Erythroblast (primary cell): ENCODE data around the gene ADCK1.

Source experiments
- DNase-seq, 2 experiments: peaks; one replicate each; lab custom pipeline; 2025; lab: John Stamatoyannopoulos, UW
- GATA1 ChIP-seq: IDR thresholded peaks from 2 replicates; pipeline ENCODE4 v1.6.1; 2011; ENCODE audit warnings: low read depth, mild to moderate bottlenecking, control low read depth, low read length, moderate library complexity
- POLR2A ChIP-seq: IDR thresholded peaks from 2 replicates; pipeline ENCODE4 v1.6.1; 2011; ENCODE audit warnings: mild to moderate bottlenecking, low read length

ADCK1 gene

GRCh38 chr14:77979666-77980351, 179.9 kb downstream of the ADCK1 start:
- no peak for TF ChIP-seq POLR2A
- TF ChIP-seq GATA1 = no peak
- peak; percentile 31 to 53 for DNase-seq

- DNase-seq = peak; percentile 9 to 32
These were observed 180.8 kb downstream of the ADCK1 start for GRCh38 chr14:77980475-77981321.

More at GRCh38 chr14:77980475-77981321, 180.8 kb downstream of the ADCK1 start:
- TF ChIP-seq POLR2A (no peak), GATA1 (no peak)
